Activated naive CD4-positive, alpha-beta T cell treated with anti-CD3 and anti-CD28 coated beads, Interleukin-2, amount 50 U/mL, for 24 hours (primary cell): Measurements from ENCODE around the gene LRRC9.
A peak's percentile ranks its signal among the peaks of the same experiment; 100 is the strongest.
"Not testable (repeated sequence)": the region's sequence is repeated elsewhere in the genome, so short reads cannot be mapped to it uniquely, and the experiment has no call there.

Source experiments
- H3K27ac Mint-ChIP-seq: one replicate; pipeline ENCODE4 v1.8.0; 2021; ENCODE audit warnings: mild to moderate bottlenecking, mixed read lengths
- H3K27me3 Mint-ChIP-seq: one replicate; pipeline ENCODE4 v1.8.0; 2021; ENCODE audit warnings: mixed read lengths
- H3K36me3 Mint-ChIP-seq: one replicate; pipeline ENCODE4 v1.8.0; 2021; ENCODE audit warnings: mixed read lengths
- H3K4me1 Mint-ChIP-seq: one replicate; pipeline ENCODE4 v1.8.0; 2021; ENCODE audit warnings: mixed read lengths
- H3K4me3 Mint-ChIP-seq: one replicate; pipeline ENCODE4 v1.8.0; 2021; ENCODE audit warnings: mild to moderate bottlenecking, mixed read lengths
- H3K9me3 Mint-ChIP-seq: one replicate; pipeline ENCODE4 v1.8.0; 2021; ENCODE audit warnings: mixed read lengths

Gene LRRC9

GRCh38 chr14:60079723-60080122, 159.8 kb downstream of the LRRC9 start:
- Mint-ChIP-seq H3K9me3 (peaks cover under 1% of the 10 kb centered on the region), H3K27ac (no peak overlapping the region), H3K4me1 (no peaks in the 10 kb centered on the region), H3K27me3 (peaks cover 5% of the 10 kb centered on the region), H3K36me3 (peaks cover 4% of the 10 kb centered on the region), H3K4me3 (no peak overlapping the region)

- H3K36me3 Mint-ChIP-seq: no peaks in the 10 kb centered on the region
- no peak overlapping the region for H3K27ac Mint-ChIP-seq
Measured at GRCh38 chr14:60085085-60085484, 165.1 kb downstream of the LRRC9 start.

GRCh38 chr14:60085693-60086092, 165.7 kb downstream of the LRRC9 start:
- H3K36me3 Mint-ChIP-seq: no peaks in the 10 kb centered on the region
- no peaks in the 10 kb centered on the region for H3K27me3 Mint-ChIP-seq
- peaks cover 3% of the 10 kb centered on the region for H3K4me1 Mint-ChIP-seq
- H3K9me3 Mint-ChIP-seq: no peaks in the 10 kb centered on the region
- H3K27ac Mint-ChIP-seq: no peak overlapping the region
- H3K4me3 Mint-ChIP-seq: no peak overlapping the region

More at GRCh38 chr14:60085085-60085484, 165.1 kb downstream of the LRRC9 start:
- H3K27me3 Mint-ChIP-seq: no peaks in the 10 kb centered on the region
- H3K4me1 Mint-ChIP-seq: no peaks in the 10 kb centered on the region
- H3K9me3 Mint-ChIP-seq: no peaks in the 10 kb centered on the region
- no peak overlapping the region for H3K4me3 Mint-ChIP-seq

GRCh38 chr14:60087668-60088067, 167.7 kb downstream of the LRRC9 start:
- no peaks in the 10 kb centered on the region for H3K27me3 Mint-ChIP-seq
- H3K4me3 Mint-ChIP-seq: no peak overlapping the region
- H3K4me1 Mint-ChIP-seq: peaks cover 6% of the 10 kb centered on the region
- H3K36me3 Mint-ChIP-seq: peaks cover 2% of the 10 kb centered on the region
- H3K27ac Mint-ChIP-seq: no peak overlapping the region
- no peaks in the 10 kb centered on the region for H3K9me3 Mint-ChIP-seq

- H3K27ac Mint-ChIP-seq: no peak overlapping the region
- H3K27me3 Mint-ChIP-seq: no peaks in the 10 kb centered on the region
- H3K9me3 Mint-ChIP-seq: no peaks in the 10 kb centered on the region
- no peak overlapping the region for H3K4me3 Mint-ChIP-seq
- peaks cover 21% of the 10 kb centered on the region for H3K4me1 Mint-ChIP-seq
- H3K36me3 Mint-ChIP-seq: peaks cover 4% of the 10 kb centered on the region
Measured at GRCh38 chr14:60089221-60089620, 169.3 kb downstream of the LRRC9 start.

GRCh38 chr14:60090864-60091519, 171.0 kb downstream of the LRRC9 start:
- peak overlapping the region; percentile 97 for H3K4me3 Mint-ChIP-seq

GRCh38 chr14:60091550-60092525, 171.9 kb downstream of the LRRC9 start, which contains the start of gene PCNX4:
Gene PCNX4, plus strand, starts transcription at chr14:60091923. Its CDS starts 15,716 bp downstream, at chr14:60107639.
- peaks cover 9% of the 10 kb centered on the region for H3K36me3 Mint-ChIP-seq
- peak within 1 kb of the TSS; percentile 97 for H3K4me3 Mint-ChIP-seq
- H3K9me3 Mint-ChIP-seq: no peaks in the 10 kb centered on the region
- peak within 1 kb of the TSS; percentile 97 for H3K27ac Mint-ChIP-seq
- H3K27me3 Mint-ChIP-seq: no peaks in the 10 kb centered on the region
- H3K4me1 Mint-ChIP-seq: peaks cover 38% of the 10 kb centered on the region

More at GRCh38 chr14:60090864-60091519, 171.0 kb downstream of the LRRC9 start:
- H3K4me1 Mint-ChIP-seq: peaks cover 38% of the 10 kb centered on the region
- H3K27ac Mint-ChIP-seq: peak overlapping the region; percentile 97
- H3K9me3 Mint-ChIP-seq: no peaks in the 10 kb centered on the region
- H3K36me3 Mint-ChIP-seq: peaks cover 9% of the 10 kb centered on the region
- no peaks in the 10 kb centered on the region for H3K27me3 Mint-ChIP-seq

- H3K36me3 Mint-ChIP-seq: peaks cover 12% of the 10 kb centered on the region
- H3K27me3 Mint-ChIP-seq: no peaks in the 10 kb centered on the region
- peak overlapping the region; percentile 97 for H3K4me3 Mint-ChIP-seq
- peaks cover 38% of the 10 kb centered on the region for H3K4me1 Mint-ChIP-seq
- no peaks in the 10 kb centered on the region for H3K9me3 Mint-ChIP-seq
- peak overlapping the region; percentile 97 for H3K27ac Mint-ChIP-seq
Measured at GRCh38 chr14:60092526-60092920, 172.6 kb downstream of the LRRC9 start.

GRCh38 chr14:60093080-60093479, 173.1 kb downstream of the LRRC9 start:
- peaks cover 16% of the 10 kb centered on the region for H3K36me3 Mint-ChIP-seq
- peaks cover 43% of the 10 kb centered on the region for H3K4me1 Mint-ChIP-seq
- H3K9me3 Mint-ChIP-seq: no peaks in the 10 kb centered on the region
- H3K27me3 Mint-ChIP-seq: no peaks in the 10 kb centered on the region
- H3K27ac Mint-ChIP-seq: peak overlapping the region; percentile 97
- H3K4me3 Mint-ChIP-seq: peak overlapping the region; percentile 97

- Mint-ChIP-seq H3K4me1 (peaks cover 47% of the 10 kb centered on the region), H3K9me3 (no peaks in the 10 kb centered on the region)
Measured at GRCh38 chr14:60093606-60094005, 173.7 kb downstream of the LRRC9 start.

GRCh38 chr14:60094306-60094897, 174.5 kb downstream of the LRRC9 start:
- Mint-ChIP-seq H3K4me3 (peak overlapping the region; percentile 97), H3K36me3 (peaks cover 19% of the 10 kb centered on the region), H3K27me3 (no peaks in the 10 kb centered on the region), H3K27ac (peak overlapping the region; percentile 36), H3K9me3 (no peaks in the 10 kb centered on the region), H3K4me1 (peaks cover 47% of the 10 kb centered on the region)

More at GRCh38 chr14:60093606-60094005, 173.7 kb downstream of the LRRC9 start:
- H3K36me3 Mint-ChIP-seq: peaks cover 19% of the 10 kb centered on the region
- peak overlapping the region; percentile 97 for H3K4me3 Mint-ChIP-seq
- H3K27ac Mint-ChIP-seq: no peak overlapping the region
- H3K27me3 Mint-ChIP-seq: no peaks in the 10 kb centered on the region

GRCh38 chr14:60095231-60095630, 175.3 kb downstream of the LRRC9 start:
- Mint-ChIP-seq H3K27me3 (no peaks in the 10 kb centered on the region), H3K27ac (peak overlapping the region; percentile 47), H3K9me3 (no peaks in the 10 kb centered on the region), H3K4me1 (peaks cover 51% of the 10 kb centered on the region), H3K4me3 (peak overlapping the region; percentile 34), H3K36me3 (peaks cover 19% of the 10 kb centered on the region)

GRCh38 chr14:60095781-60096450, 176.0 kb downstream of the LRRC9 start:
- H3K27me3 Mint-ChIP-seq: no peaks in the 10 kb centered on the region
- no peaks in the 10 kb centered on the region for H3K9me3 Mint-ChIP-seq
- no peak overlapping the region for H3K27ac Mint-ChIP-seq
- no peak overlapping the region for H3K4me3 Mint-ChIP-seq
- H3K4me1 Mint-ChIP-seq: peaks cover 52% of the 10 kb centered on the region
- H3K36me3 Mint-ChIP-seq: peaks cover 23% of the 10 kb centered on the region

- no peaks in the 10 kb centered on the region for H3K9me3 Mint-ChIP-seq
- H3K36me3 Mint-ChIP-seq: peaks cover 24% of the 10 kb centered on the region
- no peak overlapping the region for H3K27ac Mint-ChIP-seq
- H3K27me3 Mint-ChIP-seq: no peaks in the 10 kb centered on the region
- H3K4me3 Mint-ChIP-seq: no peak overlapping the region
- peaks cover 64% of the 10 kb centered on the region for H3K4me1 Mint-ChIP-seq
Measured at GRCh38 chr14:60097974-60098373, 178.0 kb downstream of the LRRC9 start.

- H3K27ac Mint-ChIP-seq, H3K27me3 Mint-ChIP-seq, H3K9me3 Mint-ChIP-seq, H3K4me3 Mint-ChIP-seq: not testable (repeated sequence)
- H3K36me3 Mint-ChIP-seq: peaks cover 25% of the 10 kb centered on the region
- H3K4me1 Mint-ChIP-seq: peaks cover 52% of the 10 kb centered on the region
Measured at GRCh38 chr14:60099855-60100254, 179.9 kb downstream of the LRRC9 start.
